Mucosa of descending colon (tissue), 3 donors: ENCODE measurements around the gene TOMM20. TPM values are rescaled to one million over a fixed set of nuclear protein-coding genes. Genes with fewer than 3 reads are reported as not detected.

ENCODE experiments used
- ATAC-seq: fragments of 200-7000 bp; cut with Tn5 transposase; one replicate; pipeline ENCODE4 v1.9.1; 2020; ENCODE audit warnings: mild to moderate bottlenecking, moderate library complexity
- DNase-seq, 3 donors: peaks; one replicate each; pipeline ENCODE4 v3.0.0-alpha.2; 2020
- H3K36me3 ChIP-seq: fragments of 200-600 bp; one replicate; pipeline ENCODE4 v1.8.0; 2021; ENCODE audit warnings: low read depth, mild to moderate bottlenecking
- H3K4me1 ChIP-seq: fragments of 200-600 bp; one replicate; pipeline ENCODE4 v1.8.0; 2021; ENCODE audit warnings: low read depth, mild to moderate bottlenecking
- H3K4me3 ChIP-seq: fragments of 200-600 bp; one replicate; pipeline ENCODE4 v1.8.0; 2021; ENCODE audit warnings: mild to moderate bottlenecking
- H3K9me3 ChIP-seq: fragments of 200-600 bp; one replicate; pipeline ENCODE4 v1.8.0; 2021; ENCODE audit warnings: mild to moderate bottlenecking
- intact Hi-C, 2 donors: fragments of 100-400 bp; cut with DNase I in 1 of 2; cut with micrococcal nuclease in 1 of 2; formaldehyde crosslinking; loops; one replicate each; pipeline versions ENCODE4 v1.11.0 to v1.11.1; 2022; cut with DNase I, micrococcal nuclease
- total RNA-seq, 3 donors: library from RNA; stranded (reverse); fragmentation: NEBNext Ultra II Directional in 2 of 3; extraction: Animal tissue kit (Norgen Biotek cat#: 25700) in 2 of 3; gene quantifications; one replicate each; pipeline versions ENCODE4 v1.2.1 to v1.2.4, GENCODE V29; 2021 to 2023
- TF ChIP-seq, protein P1 (sequence below): fragments of 200-600 bp; IDR thresholded peaks from one replicate; pipeline ENCODE4 v1.8.0; 2022; ENCODE audit warnings: antibody characterized with exemption, mild to moderate bottlenecking
- donor health status: DM: no; HTN: no; CAD: no; lungs with moderate emphysema.
- donor health status: DM: no; HTN: no; CAD: no.
- donor health status: DM: no; HTN: yes; CAD: no.

The TOMM20 gene
- total RNA-seq, 3 donors from 2014 or later, result 81.2 to 110 (median 92.1) TPM

- H3K4me1 ChIP-seq, result no peaks in the 10 kb centered on the region
- H3K9me3 ChIP-seq, result no peaks in the 10 kb centered on the region
- no peaks in the 10 kb centered on the region for H3K36me3 ChIP-seq
- no peak for DNase-seq
- no peak overlapping the region for H3K4me3 ChIP-seq
- TF ChIP-seq, protein P1, sequence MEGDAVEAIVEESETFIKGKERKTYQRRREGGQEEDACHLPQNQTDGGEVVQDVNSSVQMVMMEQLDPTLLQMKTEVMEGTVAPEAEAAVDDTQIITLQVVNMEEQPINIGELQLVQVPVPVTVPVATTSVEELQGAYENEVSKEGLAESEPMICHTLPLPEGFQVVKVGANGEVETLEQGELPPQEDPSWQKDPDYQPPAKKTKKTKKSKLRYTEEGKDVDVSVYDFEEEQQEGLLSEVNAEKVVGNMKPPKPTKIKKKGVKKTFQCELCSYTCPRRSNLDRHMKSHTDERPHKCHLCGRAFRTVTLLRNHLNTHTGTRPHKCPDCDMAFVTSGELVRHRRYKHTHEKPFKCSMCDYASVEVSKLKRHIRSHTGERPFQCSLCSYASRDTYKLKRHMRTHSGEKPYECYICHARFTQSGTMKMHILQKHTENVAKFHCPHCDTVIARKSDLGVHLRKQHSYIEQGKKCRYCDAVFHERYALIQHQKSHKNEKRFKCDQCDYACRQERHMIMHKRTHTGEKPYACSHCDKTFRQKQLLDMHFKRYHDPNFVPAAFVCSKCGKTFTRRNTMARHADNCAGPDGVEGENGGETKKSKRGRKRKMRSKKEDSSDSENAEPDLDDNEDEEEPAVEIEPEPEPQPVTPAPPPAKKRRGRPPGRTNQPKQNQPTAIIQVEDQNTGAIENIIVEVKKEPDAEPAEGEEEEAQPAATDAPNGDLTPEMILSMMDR, result no peak
- intact Hi-C loops, result no loop called here
- no peak for ATAC-seq
These were observed 17.0 kb upstream of the TOMM20 start for GRCh38 chr1:235145639-235146038.

DNA sequence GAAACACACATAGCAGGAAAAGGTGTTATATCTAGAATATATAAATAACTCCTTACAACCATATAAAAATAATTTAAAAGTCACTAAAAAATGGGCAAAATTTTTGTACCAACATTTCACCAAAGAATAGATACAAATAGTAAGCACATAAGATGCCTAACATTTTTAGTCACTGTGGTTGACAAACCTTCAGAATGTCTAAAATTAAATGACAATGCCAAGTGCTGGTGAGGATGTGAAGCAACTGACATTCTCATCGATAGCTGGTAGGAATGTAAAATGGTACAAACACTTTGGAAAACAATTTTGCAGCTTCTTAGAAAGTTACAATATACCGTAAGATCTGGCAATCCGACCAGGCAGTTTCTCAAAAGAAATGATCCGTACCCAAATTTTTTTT lies 14.4 kb upstream of the TOMM20 start:
- H3K36me3 ChIP-seq, result no peaks in the 10 kb centered on the region
- H3K4me1 ChIP-seq, result no peaks in the 10 kb centered on the region
- H3K9me3 ChIP-seq, result no peaks in the 10 kb centered on the region
- TF ChIP-seq, protein P1, result no peak
- intact Hi-C loops, result no loop called here
- H3K4me3 ChIP-seq, result no peak overlapping the region
- ATAC-seq, result no peak
- no peak for DNase-seq

DNA sequence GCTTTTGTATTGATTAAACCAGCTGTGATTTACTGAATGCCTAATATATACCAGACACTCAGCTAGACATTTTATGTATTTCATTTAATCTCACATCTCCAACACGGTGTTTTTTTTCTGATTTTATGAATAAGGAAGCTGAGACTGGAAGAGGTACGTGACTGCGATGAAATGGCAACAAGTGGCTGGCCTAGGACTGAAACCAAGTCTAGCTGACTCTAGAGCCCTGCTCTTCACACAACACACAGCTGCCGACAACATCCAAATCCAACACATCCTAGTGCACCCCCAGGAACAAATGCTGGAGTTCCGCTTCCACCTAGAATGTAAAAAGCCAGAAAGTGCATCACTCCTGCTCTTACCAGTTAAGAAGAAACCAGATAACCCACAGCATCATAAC lies 10.7 kb upstream of the TOMM20 start:
- Histone ChIP-seq H3K9me3 (no peaks in the 10 kb centered on the region), H3K4me1 (no peaks in the 10 kb centered on the region), H3K4me3 (no peak overlapping the region), H3K36me3 (peaks cover 11% of the 10 kb centered on the region)
- DNase-seq (no peak), ATAC-seq (no peak)
- TF ChIP-seq, protein P1, result no peak
- intact Hi-C loops, result no loop called here

DNA sequence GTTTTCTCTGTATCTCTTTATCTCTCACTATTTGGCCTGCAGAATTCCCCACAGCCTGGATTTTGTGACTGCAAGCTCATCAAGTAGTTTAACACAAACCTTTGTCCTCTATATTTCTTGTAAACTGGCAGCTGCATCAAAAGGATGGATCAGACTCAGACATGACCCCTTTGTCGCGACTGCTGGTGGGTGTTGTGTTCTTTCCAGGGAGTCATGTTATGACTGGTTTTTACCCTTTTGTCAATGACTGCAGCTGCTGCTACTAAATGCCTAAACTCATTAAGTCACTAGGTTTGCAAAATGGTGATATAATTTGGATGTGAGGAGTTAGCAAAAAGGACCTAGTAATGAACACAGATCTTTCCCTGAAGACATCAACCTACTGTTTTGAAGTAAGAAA lies 10.2 kb upstream of the TOMM20 start:
- Histone ChIP-seq H3K4me3 (no peak overlapping the region), H3K36me3 (peaks cover 11% of the 10 kb centered on the region), H3K9me3 (no peaks in the 10 kb centered on the region), H3K4me1 (no peaks in the 10 kb centered on the region)
- DNase-seq (no peak), ATAC-seq (no peak)
- intact Hi-C loops, result no loop called here
- TF ChIP-seq, protein P1, result no peak

DNA sequence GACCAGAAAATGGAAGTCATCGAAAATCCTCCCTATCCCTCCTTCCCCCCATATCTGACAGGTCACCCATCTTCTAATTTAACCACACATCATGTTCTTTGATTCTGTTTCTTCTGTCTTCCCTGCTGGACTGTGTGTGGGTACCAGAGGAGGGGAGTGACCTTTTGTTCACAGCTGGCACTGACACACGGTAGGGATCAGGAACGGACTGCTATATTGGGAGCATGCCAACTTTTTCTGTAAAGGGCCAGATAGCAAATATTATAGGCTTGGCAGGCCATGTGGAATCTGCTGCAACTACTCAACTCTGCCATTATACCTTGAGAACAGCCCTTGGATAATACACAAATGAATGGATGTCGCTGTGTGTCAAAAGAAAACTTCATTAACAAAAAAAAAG lies 7.5 kb upstream of the TOMM20 start:
- Histone ChIP-seq H3K4me3 (no peak overlapping the region), H3K4me1 (no peaks in the 10 kb centered on the region), H3K36me3 (peaks cover 11% of the 10 kb centered on the region), H3K9me3 (no peaks in the 10 kb centered on the region)
- intact Hi-C loops, result no loop called here
- no peak for ATAC-seq
- TF ChIP-seq, protein P1, result no peak
- DNase-seq, result no peak

- no peak overlapping the region for H3K4me3 ChIP-seq
- TF ChIP-seq, protein P1, result no peak
- no peaks in the 10 kb centered on the region for H3K9me3 ChIP-seq
- H3K4me1 ChIP-seq, result no peaks in the 10 kb centered on the region
- DNase-seq (no peak), ATAC-seq (no peak)
- H3K36me3 ChIP-seq, result peaks cover 11% of the 10 kb centered on the region
- intact Hi-C loops, result no loop called here
These were observed 5.5 kb upstream of the TOMM20 start for GRCh38 chr1:235134171-235134570.
